NOMO-1 treated with DMSO at 0.1 percent for 48 hours (cell line): ENCODE results near the gene CPD.
"Not testable (repeated sequence)": the region's sequence is repeated elsewhere in the genome, so short reads cannot be mapped to it uniquely, and the experiment has no call there.

Source experiments
- DNase-seq: peaks from one replicate; lab custom pipeline; 2025; ENCODE audit not compliant: unreplicated experiment; lab: John Stamatoyannopoulos, UW

CPD gene

DNA sequence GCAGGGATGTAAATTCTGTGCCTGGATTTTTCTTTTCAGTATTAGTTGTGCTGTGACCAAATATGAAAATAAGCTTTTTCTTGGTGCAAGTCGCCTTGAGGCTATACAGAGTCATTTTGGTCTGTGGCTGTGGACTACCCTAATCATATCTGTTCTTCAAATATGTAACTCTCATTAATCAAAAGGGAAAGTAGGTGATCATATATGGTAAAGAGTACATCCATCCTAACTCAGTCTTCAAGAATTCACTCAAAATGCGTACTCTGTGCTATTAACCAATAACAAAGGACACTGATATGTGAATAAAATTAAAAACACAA lies 2.6 kb downstream of the CPD start:
- no peak for DNase-seq

DNA sequence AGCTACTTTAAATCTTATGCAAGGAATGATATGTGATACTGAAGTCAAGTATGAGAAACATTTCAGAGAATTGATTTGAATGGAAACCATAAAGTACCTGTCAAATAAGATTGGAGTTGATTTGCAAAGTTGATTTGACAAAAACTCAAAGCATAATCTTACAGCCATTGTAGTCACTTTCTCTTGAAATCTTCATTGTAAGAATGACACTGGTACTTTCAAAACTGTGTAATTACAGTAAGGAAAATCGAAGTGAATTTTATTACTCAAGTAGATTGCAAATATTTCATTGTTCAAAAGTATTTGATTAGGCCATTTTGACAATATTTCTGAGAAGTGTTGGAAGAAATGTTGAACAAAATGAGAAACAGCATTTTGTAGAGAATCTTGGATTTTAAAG lies 3.6 kb downstream of the CPD start:
- DNase-seq: no peak

DNA sequence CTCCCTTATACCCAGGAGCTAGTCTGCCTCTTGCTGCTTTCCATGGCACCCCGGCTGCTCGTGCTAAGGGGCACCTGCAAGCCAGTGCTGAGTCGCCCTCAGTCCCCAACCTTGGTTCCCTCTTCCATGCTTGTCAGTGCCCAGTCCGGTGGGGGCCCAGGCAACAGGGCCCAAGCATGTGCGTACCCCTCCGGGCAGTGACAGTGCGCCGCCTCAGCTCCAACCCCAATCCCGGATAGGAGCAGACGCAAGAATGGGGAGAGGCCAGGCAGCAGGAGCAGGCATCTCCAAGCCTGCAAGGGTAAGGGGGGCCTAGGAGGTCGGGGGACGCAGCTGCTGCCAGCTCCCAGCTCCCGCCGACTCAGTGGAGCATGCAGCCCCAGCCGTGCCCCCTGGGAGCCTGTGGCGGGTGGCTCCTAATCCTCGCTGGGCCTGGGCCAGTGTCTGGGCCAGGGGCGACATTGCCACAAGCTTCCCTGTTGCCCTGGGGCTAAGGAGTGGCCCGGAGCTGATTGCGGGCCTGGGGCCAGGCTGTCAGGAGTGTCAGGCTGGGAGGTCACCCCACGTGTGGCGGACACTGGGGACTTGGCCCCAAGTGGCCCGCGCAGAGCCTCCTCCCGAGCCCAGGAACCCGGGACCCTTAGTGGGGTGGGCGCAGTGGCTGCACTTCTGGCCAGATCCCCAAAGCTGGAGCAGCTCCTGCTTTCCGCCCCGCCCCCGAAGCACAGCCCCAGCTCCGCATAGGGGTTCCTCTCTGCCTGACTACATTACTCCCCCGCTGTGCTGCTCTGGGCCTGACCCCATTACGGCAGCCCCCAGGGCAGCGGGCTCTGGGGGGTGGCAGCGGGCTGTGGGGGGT lies 9.8 kb downstream of the CPD start:
- no peak for DNase-seq

DNA sequence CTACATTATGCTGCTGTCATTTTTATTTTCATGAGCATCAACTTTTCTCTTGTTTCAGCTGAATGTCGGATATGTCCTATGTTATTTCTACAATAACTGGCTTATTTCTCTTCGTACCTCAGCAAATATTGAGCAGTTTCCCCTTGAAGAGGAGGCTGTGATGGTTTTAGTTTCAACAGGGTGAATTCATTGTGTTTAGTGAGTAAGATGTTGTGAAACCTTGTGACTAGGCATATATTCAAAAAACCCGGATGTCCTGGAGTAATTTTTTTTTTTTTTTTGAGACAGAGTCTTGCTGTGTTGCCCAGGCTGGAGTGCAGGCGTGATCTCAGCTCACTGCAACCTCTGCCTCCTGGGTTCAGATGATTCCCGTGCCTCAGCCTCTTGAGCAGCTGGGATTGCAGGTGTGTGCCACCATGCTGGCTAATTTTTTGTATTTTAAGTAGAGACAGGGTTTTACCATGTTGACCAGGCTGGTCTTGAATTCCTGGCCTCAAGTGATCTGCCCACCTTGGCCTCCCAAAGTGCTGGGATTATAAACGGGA lies 11.1 kb downstream of the CPD start:
- DNase-seq: peak; percentile 71

DNA sequence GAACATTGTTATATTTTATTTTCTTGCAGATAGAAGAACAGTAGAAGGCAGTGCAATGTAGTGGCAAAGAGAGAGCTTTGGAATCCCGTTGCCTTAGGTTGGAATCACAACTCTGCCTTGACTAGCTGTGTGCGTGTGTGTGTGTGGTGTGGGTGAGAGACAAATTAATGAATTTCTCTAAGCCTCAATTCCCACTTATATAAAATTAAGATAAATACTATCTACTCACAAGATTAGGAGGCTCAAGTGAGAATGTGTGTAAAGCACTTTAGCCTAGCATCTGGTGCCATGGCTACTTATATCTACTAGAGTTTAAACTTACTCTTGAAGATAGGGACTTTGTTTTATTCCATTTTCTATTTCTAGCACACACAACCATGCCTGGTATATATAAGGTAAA lies 12.8 kb downstream of the CPD start:
- DNase-seq: no peak

DNA sequence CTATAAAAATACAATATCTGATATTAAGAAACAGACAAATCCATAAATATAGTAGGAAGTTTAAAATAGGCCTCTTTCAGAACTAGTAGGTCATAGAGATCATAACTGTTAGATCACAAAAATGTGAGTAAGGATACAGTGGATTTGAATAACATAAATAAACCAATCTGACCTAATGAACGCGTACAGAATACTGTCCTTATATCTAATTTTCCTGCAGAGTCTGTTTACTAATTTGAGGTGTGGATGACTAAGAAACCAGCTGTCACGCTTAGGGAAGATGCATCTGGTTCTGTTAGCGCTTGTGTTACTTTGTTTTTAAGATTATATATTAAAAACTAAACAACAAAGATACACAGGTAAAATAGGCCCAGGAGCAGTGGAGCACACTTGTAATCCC lies 14.8 kb downstream of the CPD start:
- no peak for DNase-seq

DNA sequence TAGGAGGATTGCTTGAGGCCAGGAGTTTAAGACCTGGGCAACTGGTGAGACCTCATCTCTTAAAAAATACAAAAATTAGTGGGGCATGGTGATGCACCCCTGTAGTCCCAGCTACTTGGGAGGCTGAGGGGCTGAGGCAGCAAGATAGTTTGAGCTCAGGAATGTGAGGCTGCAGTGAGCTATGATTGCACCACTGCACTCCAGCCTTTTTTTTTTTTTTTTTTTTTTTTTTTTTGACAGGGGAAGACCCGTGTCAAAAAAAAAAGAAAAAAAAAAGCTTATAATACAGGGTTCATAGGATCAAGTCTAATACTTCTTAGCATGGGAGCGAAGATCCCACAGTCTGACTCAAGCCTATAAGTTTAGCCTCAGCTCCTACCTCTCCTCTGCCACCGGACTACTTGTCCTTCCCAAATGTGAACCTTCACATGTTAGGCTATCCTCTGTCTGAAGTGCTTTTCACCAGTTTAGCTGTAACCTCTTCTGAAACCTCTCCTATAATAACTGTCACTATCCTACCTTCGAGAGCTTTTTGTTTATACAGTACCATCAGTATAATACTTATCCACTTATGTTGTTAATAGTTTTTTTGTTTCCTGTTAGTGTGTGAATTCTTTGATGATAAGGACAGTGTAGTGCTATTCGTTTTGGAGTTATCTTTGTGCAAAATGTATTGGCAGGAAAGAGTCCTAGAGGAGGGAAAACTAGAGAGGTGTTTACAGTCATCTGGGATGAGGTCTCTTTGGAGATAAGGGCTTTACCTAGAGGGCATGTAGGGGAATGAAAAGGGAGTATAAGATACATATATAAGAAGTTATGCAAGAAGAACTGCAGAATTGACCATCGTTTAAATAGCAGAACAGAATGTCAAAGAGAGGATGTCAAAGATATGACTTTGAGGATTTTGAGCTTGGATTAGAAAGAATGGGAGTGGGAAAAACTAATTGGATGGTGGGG lies 15.5 kb downstream of the CPD start:
- no peak for DNase-seq

DNA sequence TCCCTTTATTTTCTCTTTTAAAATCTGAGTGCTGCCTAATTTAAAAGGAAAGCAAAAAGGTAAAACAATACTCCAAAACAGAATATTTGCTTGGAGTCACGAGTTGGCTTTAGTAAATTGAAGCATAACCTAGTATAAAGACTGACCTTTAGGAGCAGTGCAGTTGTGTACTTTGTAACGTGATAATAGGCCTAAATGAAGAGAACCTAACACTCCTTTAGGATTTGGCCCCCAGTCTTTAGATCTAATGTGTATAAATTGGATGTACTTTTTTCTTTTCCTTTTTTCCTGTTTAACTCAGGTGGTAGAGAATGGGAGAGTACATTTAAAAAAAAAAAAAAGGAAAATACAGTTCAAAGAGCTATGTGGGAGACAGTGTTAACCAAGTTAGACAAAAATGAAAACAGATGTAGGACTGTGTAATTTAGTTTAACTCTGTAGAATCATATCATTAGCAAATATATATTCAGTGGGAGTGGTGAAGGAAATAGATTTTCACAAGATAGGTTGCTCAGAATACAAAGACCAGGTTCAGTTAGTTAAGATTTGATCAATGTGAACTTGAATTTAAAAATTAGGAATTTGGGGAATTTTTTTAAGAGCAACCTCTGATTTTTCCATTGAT lies 16.8 kb downstream of the CPD start:
- no peak for DNase-seq

DNA sequence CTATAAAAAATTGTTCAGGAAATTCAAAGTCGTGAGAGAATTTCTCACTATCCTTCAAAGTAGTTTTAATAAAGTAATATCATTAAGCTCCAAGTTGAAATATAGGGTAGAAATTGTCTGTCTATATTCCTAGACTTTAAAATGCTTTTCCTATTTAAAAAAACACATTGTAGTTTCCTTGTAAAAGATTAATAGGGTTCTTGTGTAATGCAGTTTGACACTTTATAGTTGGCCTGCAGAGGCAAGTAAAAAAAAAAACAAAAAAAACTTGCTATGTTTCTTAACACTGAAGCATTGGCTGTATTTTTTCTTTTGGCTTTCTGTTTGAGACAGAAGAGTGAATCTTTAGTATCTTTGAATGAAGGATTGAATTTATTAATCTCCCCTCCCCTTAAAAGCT lies 17.4 kb downstream of the CPD start:
- no peak for DNase-seq

DNA sequence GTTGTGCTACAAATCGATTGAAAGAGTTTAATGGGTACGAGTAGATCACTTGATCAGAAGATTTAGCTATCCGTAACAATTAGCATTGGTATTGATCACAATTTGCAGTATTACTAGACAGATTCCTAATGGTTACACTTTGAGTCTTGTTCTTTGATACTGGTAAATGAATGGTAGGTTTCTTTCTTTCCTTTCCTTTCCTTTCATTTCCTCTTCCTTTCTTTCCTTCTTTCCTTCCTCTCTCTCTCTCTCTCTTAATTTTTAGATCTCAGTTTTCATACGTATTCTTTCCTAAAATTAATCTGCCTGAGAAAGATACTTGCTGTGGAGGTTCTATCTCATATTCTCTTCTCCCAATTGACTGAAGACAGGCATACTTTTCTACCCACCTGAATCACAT lies 17.9 kb downstream of the CPD start:
- DNase-seq: no peak

DNA sequence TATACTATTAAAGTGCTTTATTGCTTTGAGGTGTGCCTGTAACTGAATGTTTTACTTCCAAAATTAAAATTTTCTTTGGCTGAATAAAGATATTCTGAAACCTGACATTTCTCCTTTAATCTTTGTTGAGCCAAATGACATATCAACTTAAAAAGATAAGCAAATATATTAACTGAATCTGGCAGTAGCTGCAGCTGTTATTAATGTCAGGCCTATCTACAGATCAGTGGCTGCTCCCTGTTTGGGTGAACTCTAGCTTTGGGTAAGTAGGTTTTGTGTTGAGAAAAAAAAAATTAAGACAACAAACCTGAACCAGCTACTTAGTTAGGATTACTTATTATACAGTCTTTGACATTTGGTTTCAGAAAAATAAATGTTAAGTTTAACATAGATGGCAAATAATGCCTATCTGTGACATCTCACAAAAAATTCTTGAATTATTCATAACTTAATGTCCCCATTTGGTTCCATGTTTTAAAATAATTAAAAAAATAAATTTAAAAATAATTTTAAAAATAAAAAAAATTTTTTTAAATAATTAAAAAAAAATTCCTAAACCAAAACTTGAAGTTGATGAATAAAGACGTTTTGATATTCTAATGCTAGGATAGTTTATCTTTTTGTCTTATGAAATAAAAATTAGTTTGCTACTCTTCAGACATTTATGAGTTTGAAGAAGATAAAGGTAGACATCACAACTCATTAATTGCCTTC lies 19.8 kb downstream of the CPD start:
- DNase-seq: no peak

DNA sequence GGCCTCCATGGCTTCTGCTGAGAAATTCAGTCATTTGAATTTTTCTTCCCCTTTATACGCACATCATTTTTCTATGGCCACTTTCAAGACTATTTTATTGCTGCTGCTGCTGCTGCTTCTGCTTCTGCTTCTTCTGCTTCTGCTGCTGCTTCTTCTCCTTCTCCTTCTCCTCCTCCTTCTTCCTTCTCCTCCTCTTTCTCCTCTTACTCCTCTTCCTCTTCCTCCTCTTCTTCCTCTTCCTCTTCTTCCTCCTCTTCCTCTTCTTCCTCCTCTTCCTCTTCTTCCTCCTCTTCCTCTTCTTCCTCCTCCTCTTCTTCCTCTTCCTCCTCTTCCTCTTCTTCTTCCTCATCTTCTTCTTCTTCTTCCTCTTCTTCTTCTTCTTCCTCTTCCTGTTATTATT lies 22.4 kb downstream of the CPD start:
- peak; percentile 35 for DNase-seq

DNA sequence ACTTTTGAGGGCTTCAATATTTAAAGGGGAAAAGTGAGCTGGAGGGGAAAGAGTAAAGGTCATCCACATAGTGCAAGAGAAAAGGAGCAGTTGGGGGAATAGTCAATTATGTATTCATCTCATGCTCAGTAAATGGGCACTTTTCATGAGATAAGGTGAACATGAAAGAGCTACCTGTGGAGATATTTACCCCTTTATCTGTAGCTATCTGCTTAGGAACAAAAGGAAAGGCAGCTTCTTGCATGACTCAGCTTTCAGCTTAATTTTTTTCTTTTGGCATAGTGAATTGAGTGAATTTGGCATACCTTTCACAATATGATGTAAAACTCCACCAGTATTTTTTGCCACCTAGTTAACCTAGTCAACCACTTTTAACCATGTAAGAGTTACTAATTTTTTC lies 26.4 kb downstream of the CPD start:
- DNase-seq: no peak

DNA sequence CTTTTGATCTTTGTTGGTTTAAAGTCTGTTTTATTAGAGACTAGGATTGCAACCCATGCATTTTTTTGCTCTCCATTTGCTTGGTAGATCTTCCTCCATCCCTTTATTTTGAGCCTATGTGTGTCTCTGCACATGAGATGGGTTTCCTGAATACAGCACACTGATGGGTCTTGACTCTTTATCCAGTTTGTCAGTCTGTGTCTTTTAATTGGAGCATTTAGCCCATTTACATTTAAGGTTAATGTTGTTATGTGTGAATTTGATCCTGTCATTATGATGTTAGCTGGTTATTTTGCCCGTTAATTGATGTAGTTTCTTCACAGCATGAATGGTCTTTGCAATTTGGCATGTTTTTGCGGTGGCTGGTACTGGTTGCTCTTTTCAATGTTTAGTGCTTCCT lies 31.9 kb downstream of the CPD start:
- DNase-seq: not testable (repeated sequence)

DNA sequence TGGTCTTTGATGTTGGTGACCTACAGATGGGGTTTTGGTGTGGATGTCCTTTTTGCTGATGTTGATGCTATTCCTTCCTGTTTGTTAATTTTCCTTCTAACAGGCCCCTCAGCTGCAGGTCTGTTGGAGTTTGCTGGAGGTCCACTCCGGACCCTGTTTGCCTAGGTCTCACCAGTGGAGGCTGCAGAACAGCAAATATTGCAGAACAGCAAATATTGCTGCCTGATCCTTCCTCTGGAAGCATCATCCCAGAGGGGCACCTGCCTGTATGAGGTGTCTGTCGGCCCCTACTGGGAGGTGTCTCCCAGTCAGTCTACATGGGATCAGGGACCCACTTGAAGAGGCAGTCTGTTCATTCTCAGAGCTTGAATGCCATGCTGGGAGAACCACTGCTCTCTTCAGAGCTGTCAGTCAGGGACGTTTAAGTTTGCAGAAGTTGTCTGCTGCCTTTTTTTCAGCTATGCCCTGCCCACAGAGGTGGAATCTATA lies 33.3 kb downstream of the CPD start:
- not testable (repeated sequence) for DNase-seq

DNA sequence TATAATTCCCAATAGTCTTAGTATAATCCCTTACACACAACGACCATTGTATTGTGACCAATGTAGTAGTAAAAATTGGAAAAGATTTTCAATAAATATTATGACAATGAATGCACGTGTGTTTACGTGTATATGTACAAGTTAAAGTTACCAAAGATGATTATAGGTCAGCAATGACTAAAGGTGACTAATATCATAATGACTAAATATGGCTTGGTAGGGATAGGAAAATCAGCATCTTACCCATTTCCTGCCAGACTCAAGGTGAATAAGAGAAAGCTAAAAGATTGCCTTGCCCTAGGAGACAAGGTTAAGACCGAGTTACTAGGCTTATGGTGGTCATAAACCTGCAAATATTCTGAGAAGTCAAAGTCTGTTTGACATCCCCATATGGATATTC lies 34.4 kb downstream of the CPD start:
- DNase-seq: no peak

DNA sequence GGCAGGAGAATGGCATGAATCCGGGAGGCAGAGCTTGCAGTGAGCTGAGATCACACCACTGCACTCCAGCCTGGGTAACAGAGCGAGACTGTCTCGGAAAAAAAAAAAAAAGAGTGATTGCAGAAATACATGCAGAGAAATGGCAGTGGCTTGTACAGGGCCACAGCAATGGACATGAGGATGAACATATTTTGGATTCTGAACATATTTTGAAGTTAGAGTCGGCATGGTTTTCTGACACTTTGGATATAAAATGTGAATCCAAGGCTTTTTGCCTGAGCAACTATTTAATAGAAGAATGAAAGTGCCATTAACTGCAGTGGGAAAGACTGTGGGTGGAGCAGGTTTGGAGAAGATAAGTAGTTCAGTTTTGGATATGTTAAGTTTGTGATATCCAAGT lies 35.8 kb downstream of the CPD start:
- no peak for DNase-seq

DNA sequence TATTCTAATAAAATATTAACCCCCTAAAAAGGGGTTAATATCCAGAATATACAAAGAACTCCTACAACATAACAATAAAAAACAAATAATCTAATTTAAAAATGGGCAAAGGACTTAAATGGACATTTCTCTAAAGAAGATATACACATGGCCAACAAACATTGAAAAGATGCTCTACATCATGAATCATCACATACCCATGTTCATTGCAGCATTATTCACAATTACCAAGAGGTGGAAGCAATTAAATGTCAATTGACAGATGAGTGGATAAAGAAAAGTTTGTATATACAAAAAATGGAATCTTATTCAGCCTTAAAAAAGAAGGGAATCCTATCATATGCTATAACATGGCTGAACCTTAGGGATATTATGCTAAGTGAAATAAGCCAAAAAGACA lies 36.8 kb downstream of the CPD start:
- no peak for DNase-seq

DNA sequence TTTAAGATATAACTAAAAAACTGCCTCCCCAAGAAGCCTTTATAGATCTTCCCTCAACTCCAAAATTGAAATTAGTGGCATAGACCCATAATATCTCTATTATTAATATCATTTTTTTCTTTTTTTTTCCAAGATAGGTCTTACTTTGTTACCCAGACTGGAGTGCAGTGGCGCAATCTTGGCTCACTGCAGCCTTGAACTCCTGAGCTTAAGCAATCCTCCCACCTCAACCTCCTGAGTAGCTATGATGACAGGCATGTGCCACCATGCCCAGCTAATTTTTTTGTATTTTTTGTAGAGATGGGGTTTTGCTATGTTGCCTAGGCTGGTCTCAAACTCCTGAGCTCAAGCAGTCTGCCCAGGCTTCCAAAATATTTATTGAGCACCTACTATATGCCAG lies 39.3 kb downstream of the CPD start:
- DNase-seq: not testable (repeated sequence)

DNA sequence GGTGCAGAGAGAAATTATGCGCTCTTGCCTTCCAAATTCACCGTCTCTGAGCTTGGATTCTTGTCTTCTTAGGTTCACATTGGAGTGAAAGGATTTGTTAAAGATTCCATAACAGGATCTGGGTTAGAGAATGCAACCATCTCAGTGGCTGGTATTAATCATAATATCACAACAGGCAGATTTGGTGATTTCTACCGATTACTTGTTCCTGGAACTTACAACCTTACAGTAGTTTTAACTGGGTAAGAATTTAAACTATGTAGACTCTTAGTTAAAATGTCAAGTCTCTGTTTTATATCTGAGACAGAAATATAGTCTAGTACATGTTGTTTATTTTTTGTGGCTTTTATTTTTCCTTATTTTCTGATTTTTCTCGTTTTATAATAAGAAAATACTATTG lies 42.9 kb downstream of the CPD start:
- no peak for DNase-seq

DNA sequence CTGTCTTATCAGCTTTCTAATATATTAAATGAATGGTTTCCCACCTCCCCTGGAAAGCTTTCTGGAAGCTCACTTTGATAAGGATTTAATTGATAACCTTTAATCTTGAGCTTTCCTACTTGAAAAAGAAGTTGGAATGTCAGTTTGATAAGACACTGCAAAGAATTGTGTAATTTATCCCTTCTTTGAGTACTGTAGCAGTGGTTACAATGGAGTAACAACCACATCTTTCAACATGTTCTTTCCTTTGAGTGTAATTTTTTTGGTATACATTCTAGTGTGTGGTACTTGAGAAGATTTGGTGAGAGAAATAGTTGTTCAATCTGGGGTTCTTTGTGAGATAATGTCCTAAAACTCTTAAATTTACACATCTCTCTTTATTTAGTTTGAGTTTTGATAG lies 43.4 kb downstream of the CPD start:
- no peak for DNase-seq
